ENCODE data around the gene MYRIP.
"Not testable (repeated sequence)": the region's sequence is repeated elsewhere in the genome, so short reads cannot be mapped to it uniquely, and the experiment has no call there.

The MYRIP gene

DNA sequence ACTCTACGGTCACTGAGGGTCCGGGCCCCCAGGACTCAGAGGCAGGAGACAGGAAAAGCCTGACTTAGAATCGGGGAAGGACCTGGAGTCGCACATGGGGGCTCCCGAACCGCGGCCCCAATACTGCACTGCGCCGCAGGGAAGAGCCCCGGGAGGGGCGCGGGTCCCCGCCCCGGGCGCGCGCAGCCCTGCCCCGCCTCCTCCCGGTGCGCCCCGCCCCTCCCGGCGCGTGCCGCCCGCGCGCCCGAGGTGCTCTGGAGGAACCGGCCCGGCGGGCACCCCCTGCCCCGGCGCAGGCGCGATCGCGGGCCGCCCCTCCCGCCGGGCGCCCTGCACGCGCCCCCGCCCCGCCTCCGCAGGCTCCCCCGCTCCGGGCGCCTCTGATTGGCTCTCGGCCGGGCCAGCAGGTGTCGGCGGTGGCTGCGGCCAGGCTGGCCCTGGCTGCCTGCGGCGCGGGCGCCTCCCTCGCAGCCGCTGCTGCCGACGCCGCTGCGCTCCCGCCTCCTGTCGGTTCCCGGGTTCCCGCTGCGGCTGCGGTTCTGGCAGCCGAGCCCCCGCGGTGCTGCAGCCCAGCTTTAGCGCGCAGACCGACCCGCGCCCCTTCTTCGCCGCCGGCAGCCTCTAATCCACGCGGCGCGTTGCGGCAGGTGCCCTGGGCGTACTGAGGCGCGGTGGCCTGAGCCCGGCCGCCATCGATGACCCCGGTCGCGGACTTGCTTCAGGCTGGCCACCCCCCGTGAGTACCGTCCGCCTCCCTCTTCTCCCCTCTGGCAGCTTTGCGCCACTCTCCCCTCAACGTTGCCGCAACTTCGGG is at the start of gene MYRIP:
Gene MYRIP, plus strand, starts transcription at position 429 of the 814 bp plus-strand sequence. CDS start 91,208 bp downstream, outside the sequence.
- peak within 1 kb of the TSS; percentile 38; the same call in 1 of the 2 replicates for H3K4me3 ChIP-seq
- no peak for DNase-seq (ENCODE audit: low read depth, low spot score)
- H3K9ac ChIP-seq (ENCODE audit: insufficient read length) = no peak within 1 kb of the TSS
- H3K27ac ChIP-seq = no peak within 1 kb of the TSS
- H3K9me3 ChIP-seq (ENCODE audit: low read depth, low read length) = no peaks in the 10 kb centered on the region
- TF ChIP-seq POLR2AphosphoS5 (IDR thresholded peaks at IDR 0.05; ENCODE audit: borderline replicate concordance, low read depth, low read length) (no peak), FOXP2 (optimal IDR thresholded peaks at IDR 0.05; ENCODE audit: control extremely low read depth, extremely low read length, insufficient read depth) (no peak), EZH2 (IDR thresholded peaks at IDR 0.05) (no peak)
- no peaks in the 10 kb centered on the region for H3K36me3 ChIP-seq (ENCODE audit: insufficient read depth, low read length)

DNA sequence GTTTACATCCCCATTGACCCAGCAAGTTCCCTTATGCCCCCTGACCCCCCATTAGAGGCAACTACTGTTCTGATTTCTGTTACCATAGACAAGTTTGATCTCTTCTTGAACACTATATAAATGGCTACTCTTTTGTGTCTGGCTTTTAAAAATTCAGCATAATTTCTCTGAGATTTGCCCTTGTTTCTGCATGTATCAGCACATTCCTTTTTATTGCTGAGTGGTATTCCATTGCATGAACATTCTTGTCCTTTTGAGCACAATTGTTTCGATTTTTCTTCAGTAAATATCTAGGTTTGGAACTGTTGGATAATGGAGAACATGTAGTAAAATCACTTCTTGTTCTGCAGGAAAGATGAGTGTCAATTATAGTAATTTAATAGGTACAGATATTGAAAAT is 49.1 kb upstream of the MYRIP start:
- H3K9ac ChIP-seq (ENCODE audit: insufficient read length) = no peak overlapping the region
- no peaks in the 10 kb centered on the region for H3K36me3 ChIP-seq (ENCODE audit: insufficient read depth, low read length)
- H3K27ac ChIP-seq = no peak overlapping the region
- no peak for TF ChIP-seq EZH2 (IDR thresholded peaks at IDR 0.05)
- TF ChIP-seq POLR2AphosphoS5 (IDR thresholded peaks at IDR 0.05; ENCODE audit: borderline replicate concordance, low read depth, low read length) = no peak
- no peak for TF ChIP-seq FOXP2 (optimal IDR thresholded peaks at IDR 0.05; ENCODE audit: control extremely low read depth, extremely low read length, insufficient read depth)
- no peak for DNase-seq (ENCODE audit: low read depth, low spot score)
- no peak overlapping the region for H3K4me3 ChIP-seq
- H3K9me3 ChIP-seq (ENCODE audit: low read depth, low read length) = no peaks in the 10 kb centered on the region

DNA sequence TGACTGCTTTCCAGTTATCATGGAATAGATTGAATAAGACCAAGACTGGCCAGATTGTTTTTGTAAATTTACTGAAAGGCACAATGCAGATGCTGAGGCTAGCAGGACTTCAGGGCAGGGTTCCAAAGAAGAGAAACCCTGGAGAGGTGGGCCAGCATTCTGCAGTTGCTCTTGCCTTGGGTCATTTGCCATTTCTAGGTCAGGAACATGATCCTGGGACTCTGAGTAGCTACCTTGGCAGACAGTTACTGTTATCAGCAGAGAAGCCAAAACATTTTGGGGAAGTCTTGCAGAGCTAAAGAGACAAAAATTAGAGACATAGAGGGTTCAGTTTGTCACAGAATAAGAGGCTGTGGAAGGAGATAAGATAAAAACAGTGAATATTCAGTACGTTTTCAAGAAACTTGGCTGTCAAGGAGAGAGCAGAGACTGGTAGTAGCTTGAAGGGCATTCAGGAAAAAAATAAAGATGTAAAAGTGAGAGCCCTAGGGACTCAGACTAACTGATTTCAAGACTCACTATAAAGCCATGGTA is 46.8 kb upstream of the MYRIP start:
- TF ChIP-seq EZH2 (IDR thresholded peaks at IDR 0.05) (no peak), POLR2AphosphoS5 (IDR thresholded peaks at IDR 0.05; ENCODE audit: borderline replicate concordance, low read depth, low read length) (no peak), FOXP2 (optimal IDR thresholded peaks at IDR 0.05; ENCODE audit: control extremely low read depth, extremely low read length, insufficient read depth) (no peak)
- no peak for DNase-seq (ENCODE audit: low read depth, low spot score)
- H3K4me3 ChIP-seq = no peak overlapping the region
- H3K9me3 ChIP-seq (ENCODE audit: low read depth, low read length) = no peaks in the 10 kb centered on the region
- no peaks in the 10 kb centered on the region for H3K36me3 ChIP-seq (ENCODE audit: insufficient read depth, low read length)
- H3K9ac ChIP-seq (ENCODE audit: insufficient read length) = no peak overlapping the region
- H3K27ac ChIP-seq = no peak overlapping the region

DNA sequence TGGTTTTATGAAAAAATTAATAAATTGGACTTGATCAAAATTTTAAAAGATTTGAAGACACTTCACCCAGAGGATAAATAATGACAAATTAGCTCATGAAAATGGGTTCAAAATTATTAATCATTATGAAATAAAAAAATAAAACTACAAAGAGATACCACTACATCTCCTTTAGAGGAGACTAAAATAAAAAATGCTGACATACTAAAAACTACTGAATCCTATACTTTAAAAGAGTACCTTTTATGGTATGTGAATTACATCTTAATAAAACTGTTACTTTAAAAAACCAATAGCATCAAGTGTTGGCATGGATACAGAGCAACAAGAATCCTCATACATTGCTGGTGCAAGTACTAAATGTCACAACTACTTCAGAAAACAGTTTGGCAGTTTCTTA is 46.0 kb upstream of the MYRIP start:
- TF ChIP-seq POLR2AphosphoS5 (IDR thresholded peaks at IDR 0.05; ENCODE audit: borderline replicate concordance, low read depth, low read length) = no peak
- TF ChIP-seq FOXP2 (optimal IDR thresholded peaks at IDR 0.05; ENCODE audit: control extremely low read depth, extremely low read length, insufficient read depth) = no peak
- TF ChIP-seq EZH2 (IDR thresholded peaks at IDR 0.05) = no peak
- DNase-seq (ENCODE audit: low read depth, low spot score) = no peak

DNA sequence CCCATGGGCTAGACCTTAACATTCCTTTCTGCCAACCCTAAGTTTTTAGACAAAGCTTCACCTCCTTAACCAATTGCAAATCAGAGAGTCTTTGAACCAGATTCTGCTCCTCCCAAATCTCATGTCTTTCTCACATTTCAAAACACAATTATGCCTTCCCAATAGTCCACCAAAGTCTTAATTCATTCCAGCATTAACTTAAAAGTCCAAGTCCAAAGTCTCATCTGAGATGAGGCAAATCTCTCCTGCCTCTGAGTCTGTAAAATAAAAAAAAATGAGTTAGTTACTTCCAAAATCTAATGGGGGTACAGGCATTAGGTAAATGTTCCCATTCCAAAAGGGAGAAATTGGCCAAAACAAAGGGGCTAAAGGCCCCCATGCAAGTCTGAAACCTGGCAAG is 43.8 kb upstream of the MYRIP start:
- no peak for DNase-seq (ENCODE audit: low read depth, low spot score)
- Histone ChIP-seq H3K9me3 (ENCODE audit: low read depth, low read length) (no peaks in the 10 kb centered on the region), H3K27ac (no peak overlapping the region), H3K36me3 (ENCODE audit: insufficient read depth, low read length) (no peaks in the 10 kb centered on the region), H3K4me3 (no peak overlapping the region), H3K9ac (ENCODE audit: insufficient read length) (no peak overlapping the region)
- no peak for TF ChIP-seq POLR2AphosphoS5 (IDR thresholded peaks at IDR 0.05; ENCODE audit: borderline replicate concordance, low read depth, low read length)
- TF ChIP-seq EZH2 (IDR thresholded peaks at IDR 0.05) = no peak
- no peak for TF ChIP-seq FOXP2 (optimal IDR thresholded peaks at IDR 0.05; ENCODE audit: control extremely low read depth, extremely low read length, insufficient read depth)

More for the DNA sequence above, 46.0 kb upstream of the MYRIP start:
- Histone ChIP-seq H3K27ac (no peak overlapping the region), H3K36me3 (ENCODE audit: insufficient read depth, low read length) (no peaks in the 10 kb centered on the region), H3K4me3 (no peak overlapping the region), H3K9me3 (ENCODE audit: low read depth, low read length) (no peaks in the 10 kb centered on the region), H3K9ac (ENCODE audit: insufficient read length) (no peak overlapping the region)

DNA sequence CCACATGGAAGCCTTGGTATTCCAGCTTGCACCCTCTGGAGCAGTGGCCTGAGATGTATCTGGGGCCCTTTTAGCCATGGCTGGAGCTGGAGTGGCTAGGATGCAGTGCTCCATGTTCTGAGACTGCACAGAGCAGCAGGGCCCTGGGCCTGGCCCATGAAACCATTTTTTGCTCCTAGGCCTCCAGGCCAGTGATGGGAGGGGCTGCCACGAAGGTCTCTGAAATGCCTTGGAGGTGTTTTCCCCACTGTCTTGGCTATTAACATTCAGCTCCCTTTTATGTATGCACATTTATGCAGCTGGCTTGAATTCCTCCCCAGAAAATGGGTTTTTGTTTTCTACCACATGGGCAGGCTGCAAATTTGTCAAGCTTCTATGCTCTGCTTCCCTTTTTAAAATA is 43.0 kb upstream of the MYRIP start:
- no peak overlapping the region for H3K27ac ChIP-seq
- H3K36me3 ChIP-seq (ENCODE audit: insufficient read depth, low read length) = no peaks in the 10 kb centered on the region
- DNase-seq (ENCODE audit: low read depth, low spot score) = no peak
- TF ChIP-seq FOXP2 (optimal IDR thresholded peaks at IDR 0.05; ENCODE audit: control extremely low read depth, extremely low read length, insufficient read depth) (no peak), POLR2AphosphoS5 (IDR thresholded peaks at IDR 0.05; ENCODE audit: borderline replicate concordance, low read depth, low read length) (no peak), EZH2 (IDR thresholded peaks at IDR 0.05) (no peak)
- H3K4me3 ChIP-seq = no peak overlapping the region
- H3K9me3 ChIP-seq (ENCODE audit: low read depth, low read length) = no peaks in the 10 kb centered on the region
- H3K9ac ChIP-seq (ENCODE audit: insufficient read length) = no peak overlapping the region

DNA sequence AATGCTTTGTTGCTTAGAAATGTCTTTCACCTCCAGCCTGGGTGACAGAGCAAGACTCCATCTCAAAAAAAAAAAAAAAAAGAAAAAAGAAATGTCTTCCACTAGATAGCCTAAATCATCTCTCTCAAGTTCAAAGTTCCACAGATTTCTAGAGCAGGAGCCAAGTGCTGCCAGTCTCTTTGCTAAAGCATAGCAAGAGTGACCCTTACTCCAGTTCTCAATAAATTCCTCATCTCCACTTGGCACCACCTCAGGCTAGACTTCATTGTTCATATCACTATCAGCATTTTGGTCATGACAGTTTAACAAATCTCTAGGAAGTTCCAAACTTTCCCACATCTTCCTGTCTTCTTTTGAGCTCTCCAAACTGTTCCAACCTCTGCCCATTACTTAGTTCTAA is 42.5 kb upstream of the MYRIP start:
- H3K36me3 ChIP-seq (ENCODE audit: insufficient read depth, low read length); DNase-seq (ENCODE audit: low read depth, low spot score); H3K4me3 ChIP-seq; H3K27ac ChIP-seq; H3K9ac ChIP-seq (ENCODE audit: insufficient read length); H3K9me3 ChIP-seq (ENCODE audit: low read depth, low read length): not testable (repeated sequence)

DNA sequence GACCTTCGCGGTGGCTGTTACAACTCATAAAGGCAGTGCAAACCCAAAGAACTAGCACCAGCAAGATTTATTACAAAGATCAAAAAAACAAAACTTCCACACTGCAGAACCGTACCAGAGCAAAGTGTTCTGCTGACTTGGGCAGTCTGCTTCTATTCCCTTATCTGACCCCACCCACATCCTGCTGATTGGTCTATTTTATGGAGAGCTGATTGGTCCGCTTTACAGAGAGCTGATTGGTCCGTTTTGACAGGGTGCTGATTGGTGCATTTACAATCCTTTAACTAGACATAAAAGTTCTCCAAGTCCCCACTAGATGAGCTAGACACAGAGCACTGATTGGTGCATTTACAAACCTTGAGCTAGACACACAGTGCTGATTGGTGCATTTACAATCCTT is 31.2 kb upstream of the MYRIP start:
- H3K4me3 ChIP-seq; H3K27ac ChIP-seq; DNase-seq (ENCODE audit: low read depth, low spot score); H3K36me3 ChIP-seq (ENCODE audit: insufficient read depth, low read length); H3K9me3 ChIP-seq (ENCODE audit: low read depth, low read length); H3K9ac ChIP-seq (ENCODE audit: insufficient read length): not testable (repeated sequence)
